ENCODE results near the gene CARD9.

CARD9 gene

DNA sequence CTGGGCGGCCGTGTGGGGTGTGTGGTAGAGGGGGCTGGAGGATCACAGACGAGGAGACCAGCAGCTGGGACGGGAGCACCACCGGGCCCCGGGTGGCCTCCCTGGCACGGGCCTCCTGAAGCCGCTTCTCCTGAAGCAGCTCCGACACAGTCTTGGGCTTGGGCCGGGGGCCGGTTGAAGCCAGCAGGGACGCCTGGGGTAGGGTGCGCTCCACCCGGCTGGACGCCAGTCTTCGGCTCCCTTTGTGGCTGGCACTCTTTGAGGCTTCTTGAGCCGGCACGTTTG is 5.5 kb upstream of the CARD9 start:
- Histone ChIP-seq H3K9me2 (ENCODE audit: low read depth, low read length) (no peaks in the 10 kb centered on the region), H3K27me3 (ENCODE audit: insufficient read depth, low read length) (no peaks in the 10 kb centered on the region), H3K9me3 (ENCODE audit: low read length) (no peaks in the 10 kb centered on the region), H3K4me3 (ENCODE audit: low read depth, low read length, poor library complexity, severe bottlenecking) (no peak overlapping the region), H3K4me1 (ENCODE audit: insufficient read depth, low read length, severe bottlenecking) (no peaks in the 10 kb centered on the region), H3K9ac (ENCODE audit: low read length) (no peak overlapping the region), H2AFZ (ENCODE audit: low read length) (no peak overlapping the region), H3K79me2 (ENCODE audit: insufficient read depth, low read length) (no peaks in the 10 kb centered on the region), H3K4me2 (ENCODE audit: low read length) (no peak overlapping the region), H3F3A (ENCODE audit: insufficient read depth, low read length) (no peaks in the 10 kb centered on the region), H4K20me1 (ENCODE audit: insufficient read depth, low read length) (no peaks in the 10 kb centered on the region), H3K36me3 (ENCODE audit: insufficient read depth, low read length) (peaks cover 72% of the 10 kb centered on the region), H3K27ac (ENCODE audit: low read depth, low read length, poor library complexity, severe bottlenecking) (no peak overlapping the region)
- TF ChIP-seq EZH2 (IDR thresholded peaks at IDR 0.05; ENCODE audit: borderline replicate concordance, low read length) = no peak
- TF ChIP-seq, protein P1, sequence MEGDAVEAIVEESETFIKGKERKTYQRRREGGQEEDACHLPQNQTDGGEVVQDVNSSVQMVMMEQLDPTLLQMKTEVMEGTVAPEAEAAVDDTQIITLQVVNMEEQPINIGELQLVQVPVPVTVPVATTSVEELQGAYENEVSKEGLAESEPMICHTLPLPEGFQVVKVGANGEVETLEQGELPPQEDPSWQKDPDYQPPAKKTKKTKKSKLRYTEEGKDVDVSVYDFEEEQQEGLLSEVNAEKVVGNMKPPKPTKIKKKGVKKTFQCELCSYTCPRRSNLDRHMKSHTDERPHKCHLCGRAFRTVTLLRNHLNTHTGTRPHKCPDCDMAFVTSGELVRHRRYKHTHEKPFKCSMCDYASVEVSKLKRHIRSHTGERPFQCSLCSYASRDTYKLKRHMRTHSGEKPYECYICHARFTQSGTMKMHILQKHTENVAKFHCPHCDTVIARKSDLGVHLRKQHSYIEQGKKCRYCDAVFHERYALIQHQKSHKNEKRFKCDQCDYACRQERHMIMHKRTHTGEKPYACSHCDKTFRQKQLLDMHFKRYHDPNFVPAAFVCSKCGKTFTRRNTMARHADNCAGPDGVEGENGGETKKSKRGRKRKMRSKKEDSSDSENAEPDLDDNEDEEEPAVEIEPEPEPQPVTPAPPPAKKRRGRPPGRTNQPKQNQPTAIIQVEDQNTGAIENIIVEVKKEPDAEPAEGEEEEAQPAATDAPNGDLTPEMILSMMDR (IDR thresholded peaks at IDR 0.05; ENCODE audit: low read length) = no peak

DNA sequence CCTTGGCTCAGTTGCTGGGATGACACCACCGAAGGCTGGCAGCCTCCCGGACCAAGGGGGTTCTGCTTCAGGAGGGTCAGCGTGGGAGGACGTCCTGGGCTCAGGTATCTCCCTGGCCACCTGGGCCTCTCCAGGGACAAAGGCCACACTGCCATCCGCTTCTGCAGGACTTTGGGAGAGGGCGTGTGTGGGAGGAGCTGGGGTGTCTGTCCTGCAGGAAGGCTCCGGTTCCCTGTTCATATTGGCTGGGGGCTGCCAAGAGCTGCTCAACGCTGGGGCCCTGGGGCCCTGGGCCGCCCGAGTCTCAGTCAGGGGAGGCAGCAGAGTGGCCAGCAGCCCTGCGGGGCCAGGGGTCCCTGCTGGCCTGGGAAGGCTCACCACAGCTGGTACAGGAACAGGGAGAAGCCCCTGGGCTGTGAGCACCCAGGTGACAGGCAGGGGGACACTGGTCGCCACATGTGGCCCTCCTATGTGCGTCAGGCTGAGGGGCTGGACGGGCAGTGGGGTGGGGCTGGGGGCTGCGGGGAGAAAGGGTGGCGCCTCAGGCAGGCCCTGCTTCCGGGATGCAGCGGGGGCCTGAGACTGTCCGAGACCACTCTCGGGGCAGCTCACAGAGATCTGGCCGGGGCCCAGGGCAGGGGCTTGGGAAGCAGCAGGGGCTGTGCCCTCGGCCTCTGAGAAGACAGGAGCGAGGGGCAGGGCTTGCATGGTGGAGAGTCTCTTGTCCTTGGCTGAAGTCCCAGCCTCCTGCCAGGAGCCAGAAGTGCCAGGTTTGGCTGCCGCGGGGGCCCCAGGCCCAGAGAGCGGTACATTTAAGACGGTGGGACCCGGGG is 4.9 kb upstream of the CARD9 start:
- H3K9me3 ChIP-seq (ENCODE audit: low read length) = no peaks in the 10 kb centered on the region
- H3K9me2 ChIP-seq (ENCODE audit: low read depth, low read length) = no peaks in the 10 kb centered on the region
- no peaks in the 10 kb centered on the region for H4K20me1 ChIP-seq (ENCODE audit: insufficient read depth, low read length)
- no peak overlapping the region for H2AFZ ChIP-seq (ENCODE audit: low read length)
- H3F3A ChIP-seq (ENCODE audit: insufficient read depth, low read length) = no peaks in the 10 kb centered on the region
- H3K27ac ChIP-seq (ENCODE audit: low read depth, low read length, poor library complexity, severe bottlenecking) = no peak overlapping the region
- H3K79me2 ChIP-seq (ENCODE audit: insufficient read depth, low read length) = no peaks in the 10 kb centered on the region
- no peak overlapping the region for H3K4me2 ChIP-seq (ENCODE audit: low read length)
- no peaks in the 10 kb centered on the region for H3K4me1 ChIP-seq (ENCODE audit: insufficient read depth, low read length, severe bottlenecking)
- H3K9ac ChIP-seq (ENCODE audit: low read length) = no peak overlapping the region
- H3K27me3 ChIP-seq (ENCODE audit: insufficient read depth, low read length) = no peaks in the 10 kb centered on the region
- peaks cover 67% of the 10 kb centered on the region for H3K36me3 ChIP-seq (ENCODE audit: insufficient read depth, low read length)
- no peak for TF ChIP-seq EZH2 (IDR thresholded peaks at IDR 0.05; ENCODE audit: borderline replicate concordance, low read length)
- TF ChIP-seq, protein P1 (IDR thresholded peaks at IDR 0.05; ENCODE audit: low read length) = no peak
- no peak overlapping the region for H3K4me3 ChIP-seq (ENCODE audit: low read depth, low read length, poor library complexity, severe bottlenecking)

DNA sequence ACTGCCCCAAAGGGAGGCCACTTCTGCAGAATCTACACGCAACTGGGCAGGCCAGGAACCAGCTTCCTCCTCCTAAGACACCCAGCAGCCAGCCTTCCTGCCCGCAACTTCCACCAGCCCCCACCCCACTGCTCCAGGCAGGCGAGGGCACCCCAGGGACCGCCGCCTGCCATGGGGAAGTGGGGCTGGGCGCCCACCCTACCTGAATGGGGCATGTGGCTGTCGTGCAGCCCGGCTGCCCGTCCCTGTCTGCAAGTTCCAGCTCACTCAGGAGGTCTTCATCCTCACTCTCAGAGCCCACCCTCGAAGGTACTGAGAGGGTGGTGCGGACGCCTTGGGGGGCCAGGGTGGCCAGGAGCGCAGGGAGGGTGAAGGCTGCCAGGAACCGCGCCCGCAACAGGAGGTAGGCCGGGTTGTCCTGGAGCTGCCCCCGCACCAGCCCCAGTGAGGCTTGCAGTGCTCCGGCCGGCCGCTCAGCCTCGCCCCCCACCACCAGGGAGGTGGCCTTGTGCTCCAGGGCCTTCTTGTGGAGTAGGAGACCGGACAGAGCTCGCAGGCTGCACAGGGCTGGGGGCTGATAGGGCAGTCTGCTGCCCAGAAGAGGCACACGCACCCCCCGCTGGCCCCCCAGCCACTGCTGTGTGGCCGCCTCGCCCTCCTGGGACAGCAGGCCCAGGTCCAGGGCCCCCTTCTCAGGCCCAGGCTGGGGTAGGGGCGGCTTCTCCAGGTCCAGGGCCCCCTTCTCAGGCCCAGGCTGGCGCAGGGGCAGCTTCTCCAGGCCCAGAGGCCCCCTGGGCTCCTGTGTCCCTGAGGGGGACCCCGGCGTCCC is 4.1 kb upstream of the CARD9 start:
- H3K9ac ChIP-seq (ENCODE audit: low read length) = no peak overlapping the region
- H3K4me2 ChIP-seq (ENCODE audit: low read length) = no peak overlapping the region
- no peaks in the 10 kb centered on the region for H3K4me1 ChIP-seq (ENCODE audit: insufficient read depth, low read length, severe bottlenecking)
- no peaks in the 10 kb centered on the region for H3K27me3 ChIP-seq (ENCODE audit: insufficient read depth, low read length)
- no peak overlapping the region for H3K27ac ChIP-seq (ENCODE audit: low read depth, low read length, poor library complexity, severe bottlenecking)
- no peaks in the 10 kb centered on the region for H3F3A ChIP-seq (ENCODE audit: insufficient read depth, low read length)
- no peaks in the 10 kb centered on the region for H4K20me1 ChIP-seq (ENCODE audit: insufficient read depth, low read length)
- H3K9me2 ChIP-seq (ENCODE audit: low read depth, low read length) = no peaks in the 10 kb centered on the region
- no peak overlapping the region for H3K4me3 ChIP-seq (ENCODE audit: low read depth, low read length, poor library complexity, severe bottlenecking)
- peaks cover 60% of the 10 kb centered on the region for H3K36me3 ChIP-seq (ENCODE audit: insufficient read depth, low read length)
- TF ChIP-seq, protein P1 (IDR thresholded peaks at IDR 0.05; ENCODE audit: low read length) = no peak
- no peak for TF ChIP-seq EZH2 (IDR thresholded peaks at IDR 0.05; ENCODE audit: borderline replicate concordance, low read length)
- H3K79me2 ChIP-seq (ENCODE audit: insufficient read depth, low read length) = no peaks in the 10 kb centered on the region
- no peak overlapping the region for H2AFZ ChIP-seq (ENCODE audit: low read length)
- no peaks in the 10 kb centered on the region for H3K9me3 ChIP-seq (ENCODE audit: low read length)

Data from OCI-LY1 (cell line).